ENCODE data around the gene TECTB.

- no peak for TF ChIP-seq CTCF (conservative IDR thresholded peaks at IDR 0.05)
- no peak for TF ChIP-seq ZFX (IDR thresholded peaks at IDR 0.05)
Observed at GRCh38 chr10:112278871-112279270, 4.3 kb upstream of the TECTB start.

Data from C4-2B (cell line).